Lower leg skin (tissue), 3 donors: Measurements from ENCODE around the gene FEM1A.

ENCODE experiments used
- POLR2A ChIP-seq, 2 donors: fragments of 450-650 bp; IDR thresholded peaks; one replicate each; pipeline ENCODE4 v1.6.1; 2016 to 2017; ENCODE audit warnings: antibody characterized with exemption in 2 of 2, mild to moderate bottlenecking in 1 of 2, moderate library complexity in 1 of 2
- TF ChIP-seq, protein P1 (sequence below), 3 donors: fragments of 450-650 bp; IDR thresholded peaks; one replicate each; pipeline ENCODE4 v1.5.1; 2016; ENCODE audit warnings: antibody characterized with exemption in 3 of 3, mild to moderate bottlenecking in 3 of 3, moderate library complexity in 2 of 3

DNA sequence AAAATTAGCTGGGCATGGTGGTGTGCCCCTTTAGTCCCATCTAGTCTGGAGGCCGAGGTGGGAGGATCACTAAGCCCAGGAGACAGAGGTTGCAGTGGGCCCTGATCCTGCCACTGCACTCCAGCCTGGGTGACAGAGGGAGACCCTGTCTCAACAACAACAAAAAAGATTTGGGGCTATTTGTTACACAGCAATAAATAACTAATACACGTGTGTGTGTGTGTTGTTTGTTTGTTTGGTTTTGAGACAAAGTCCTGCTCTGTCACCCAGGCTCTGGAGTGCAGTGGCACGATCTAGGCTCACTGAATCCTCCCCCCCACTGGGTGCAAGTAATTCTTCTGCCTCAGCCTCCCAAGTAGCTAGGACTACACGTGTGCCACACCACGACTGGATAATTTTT, 32.9 kb upstream of the FEM1A start:
- no peak for TF ChIP-seq POLR2A (IDR thresholded peaks at IDR 0.05)
- TF ChIP-seq, protein P1, sequence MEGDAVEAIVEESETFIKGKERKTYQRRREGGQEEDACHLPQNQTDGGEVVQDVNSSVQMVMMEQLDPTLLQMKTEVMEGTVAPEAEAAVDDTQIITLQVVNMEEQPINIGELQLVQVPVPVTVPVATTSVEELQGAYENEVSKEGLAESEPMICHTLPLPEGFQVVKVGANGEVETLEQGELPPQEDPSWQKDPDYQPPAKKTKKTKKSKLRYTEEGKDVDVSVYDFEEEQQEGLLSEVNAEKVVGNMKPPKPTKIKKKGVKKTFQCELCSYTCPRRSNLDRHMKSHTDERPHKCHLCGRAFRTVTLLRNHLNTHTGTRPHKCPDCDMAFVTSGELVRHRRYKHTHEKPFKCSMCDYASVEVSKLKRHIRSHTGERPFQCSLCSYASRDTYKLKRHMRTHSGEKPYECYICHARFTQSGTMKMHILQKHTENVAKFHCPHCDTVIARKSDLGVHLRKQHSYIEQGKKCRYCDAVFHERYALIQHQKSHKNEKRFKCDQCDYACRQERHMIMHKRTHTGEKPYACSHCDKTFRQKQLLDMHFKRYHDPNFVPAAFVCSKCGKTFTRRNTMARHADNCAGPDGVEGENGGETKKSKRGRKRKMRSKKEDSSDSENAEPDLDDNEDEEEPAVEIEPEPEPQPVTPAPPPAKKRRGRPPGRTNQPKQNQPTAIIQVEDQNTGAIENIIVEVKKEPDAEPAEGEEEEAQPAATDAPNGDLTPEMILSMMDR (IDR thresholded peaks at IDR 0.05): no peak
